NT2/D1 (cell line): ENCODE results near the gene AGAP1.

ENCODE experiments used
- SUZ12 ChIP-seq: IDR thresholded peaks from 2 replicates; pipeline ENCODE4 v1.6.1; 2011; ENCODE audit not compliant: insufficient read length, insufficient read depth; ENCODE audit errors: extremely low read depth
- YY1 ChIP-seq: IDR thresholded peaks from 2 replicates; pipeline ENCODE4 v1.6.1; 2011; ENCODE audit not compliant: insufficient read length, insufficient read depth
- ZNF274 ChIP-seq: IDR thresholded peaks from 2 replicates; pipeline ENCODE4 v1.6.1; 2011; ENCODE audit warnings: mild to moderate bottlenecking, low read depth, low read length

- TF ChIP-seq YY1 (no peak), ZNF274 (no peak), SUZ12 (no peak)
These were observed 355.6 kb downstream of the AGAP1 start for GRCh38 chr2:235849489-235849888.
